Trophoblast cell (in vitro differentiated cells and primary cell): ENCODE measurements around the gene RPRD1B.

ENCODE experiments used
- DNase-seq, 2 donors: peaks; one replicate each; pipeline ENCODE4 v3.0.0-alpha.2; 2016
- H2AFZ ChIP-seq: 2 replicates; pipeline ENCODE4 v1.6.1; 2013; ENCODE audit warnings: low read length, moderate library complexity, mild to moderate bottlenecking; ENCODE audit not compliant: insufficient read depth, poor library complexity
- H2AK5ac ChIP-seq: 2 replicates; pipeline ENCODE4 v1.6.1; 2013; ENCODE audit warnings: mild to moderate bottlenecking, low read length
- H2BK120ac ChIP-seq: 2 replicates; pipeline ENCODE4 v1.6.1; 2013; ENCODE audit warnings: low read length, mild to moderate bottlenecking, moderate library complexity; ENCODE audit not compliant: insufficient read depth, poor library complexity
- H2BK12ac ChIP-seq: 2 replicates; pipeline ENCODE4 v1.6.1; 2013; ENCODE audit warnings: mild to moderate bottlenecking, low read length, moderate library complexity
- H2BK5ac ChIP-seq: 2 replicates; pipeline ENCODE4 v1.6.1; 2013; ENCODE audit warnings: low read length, low read depth, moderate library complexity, mild to moderate bottlenecking; ENCODE audit not compliant: poor library complexity
- H3K14ac ChIP-seq: 2 replicates; pipeline ENCODE4 v1.6.1; 2013; ENCODE audit warnings: mild to moderate bottlenecking, low read length
- H3K18ac ChIP-seq: 2 replicates; pipeline ENCODE4 v1.6.1; 2013; ENCODE audit warnings: mild to moderate bottlenecking, low read length
- H3K23ac ChIP-seq: 2 replicates; pipeline ENCODE4 v1.6.1; 2013; ENCODE audit warnings: low read length
- H3K27ac ChIP-seq: 2 replicates; pipeline ENCODE4 v1.5.1; 2013; ENCODE audit warnings: low read depth, mild to moderate bottlenecking, inconsistent platforms, low read length, moderate library complexity
- H3K27me3 ChIP-seq: 2 replicates; pipeline ENCODE4 v1.6.1; 2013; ENCODE audit warnings: inconsistent platforms, mild to moderate bottlenecking, low read length, moderate library complexity; ENCODE audit not compliant: insufficient read depth
- H3K36me3 ChIP-seq, 2 experiments: 1 replicate in 1 of 2; 2 replicates in 1 of 2; pipeline ENCODE4 v1.6.1; 2013; ENCODE audit warnings: low read length in 2 of 2, mild to moderate bottlenecking in 2 of 2, moderate library complexity in 1 of 2; ENCODE audit not compliant: insufficient read depth in 2 of 2, control insufficient read depth in 1 of 2
- H3K4ac ChIP-seq: 2 replicates; pipeline ENCODE4 v1.6.1; 2013; ENCODE audit warnings: low read depth, mild to moderate bottlenecking, low read length, moderate library complexity
- H3K4me1 ChIP-seq, 2 experiments: 1 replicate in 1 of 2; 2 replicates in 1 of 2; pipeline ENCODE4 v1.6.1; 2013; ENCODE audit warnings: low read length in 2 of 2, mild to moderate bottlenecking in 2 of 2, moderate library complexity in 1 of 2; ENCODE audit not compliant: insufficient read depth in 2 of 2, control insufficient read depth in 1 of 2
- H3K4me2 ChIP-seq: 2 replicates; pipeline ENCODE4 v1.6.1; 2013; ENCODE audit warnings: inconsistent platforms, mild to moderate bottlenecking, low read length, moderate library complexity
- H3K4me3 ChIP-seq: 2 replicates; pipeline ENCODE4 v1.5.1; 2013; ENCODE audit warnings: mild to moderate bottlenecking, low read depth, low read length, inconsistent platforms
- H3K79me1 ChIP-seq: one replicate; pipeline ENCODE4 v1.6.1; 2013; ENCODE audit warnings: low read length
- H3K79me2 ChIP-seq: 2 replicates; pipeline ENCODE4 v1.6.1; 2013; ENCODE audit warnings: low read length, mild to moderate bottlenecking; ENCODE audit not compliant: control insufficient read depth, insufficient read depth, poor library complexity
- H3K9ac ChIP-seq: 2 replicates; pipeline ENCODE4 v1.6.1; 2013; ENCODE audit warnings: mild to moderate bottlenecking, low read length
- H3K9me3 ChIP-seq: 2 replicates; pipeline ENCODE4 v1.6.1; 2013; ENCODE audit warnings: low read depth, mild to moderate bottlenecking, control low read depth, inconsistent platforms, low read length; ENCODE audit not compliant: insufficient read depth
- H4K12ac ChIP-seq: 2 replicates; pipeline ENCODE4 v1.6.1; 2013; ENCODE audit warnings: low read depth, mild to moderate bottlenecking, low read length, moderate library complexity
- H4K8ac ChIP-seq: 2 replicates; pipeline ENCODE4 v1.6.1; 2013; ENCODE audit warnings: low read depth, mild to moderate bottlenecking, low read length, moderate library complexity
- H4K91ac ChIP-seq: one replicate; pipeline ENCODE4 v1.6.1; 2013; ENCODE audit warnings: low read depth, mild to moderate bottlenecking, low read length, moderate library complexity
- WGBS: extraction: QIAGEN DNeasy Blood & Tissue Kit; methylation state at CpG from one replicate; pipeline ENCODE4 v1.1.7; 2013; ENCODE audit warnings: missing lambda C conversion rate; ENCODE audit not compliant: insufficient read length, insufficient coverage; ENCODE audit errors: extremely low coverage; 5-methylcytosine and 5-hydroxymethylcytosine counted together

RPRD1B gene

DNA sequence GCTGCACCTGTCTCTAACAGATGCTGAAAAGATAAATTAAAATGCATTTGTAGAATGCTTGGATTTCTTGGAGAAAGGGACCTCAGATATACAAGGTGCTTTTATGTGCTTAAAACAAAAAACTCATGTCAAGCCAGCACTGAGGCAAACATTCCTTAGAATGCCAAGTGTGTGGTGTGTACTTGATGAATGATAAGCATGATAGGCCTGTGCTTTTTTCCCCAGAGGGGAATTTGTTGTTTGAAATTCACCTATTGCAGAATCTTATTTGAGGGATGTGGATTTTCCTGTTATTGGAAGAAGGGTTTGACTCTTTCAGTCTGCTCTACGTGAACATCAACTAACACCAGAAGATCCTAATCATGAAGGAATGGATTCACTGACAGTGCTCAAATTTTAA lies 29.1 kb upstream of the RPRD1B start:
- DNase-seq = peak; percentile 82 to 99
- Histone ChIP-seq H3K27ac (no peak overlapping the region), H3K4me3 (no peak overlapping the region), H3K36me3 (peaks cover 16 to 27% of the 10 kb centered on the region in 2 experiments), H3K79me1 (no peaks in the 10 kb centered on the region), H3K4me2 (no peak overlapping the region), H3K27me3 (no peaks in the 10 kb centered on the region), H2BK5ac (no peak overlapping the region), H4K8ac (no peak overlapping the region), H3K4ac (no peak overlapping the region), H2AK5ac (no peak overlapping the region), H3K18ac (no peak overlapping the region), H3K23ac (no peak overlapping the region), H3K9me3 (no peaks in the 10 kb centered on the region), H3K79me2 (no peaks in the 10 kb centered on the region), H2BK120ac (no peak overlapping the region), H2AFZ (no peak overlapping the region), H3K14ac (no peak overlapping the region), H4K12ac (no peak overlapping the region), H3K4me1 (no peaks in the 10 kb centered on the region), H2BK12ac (no peak overlapping the region), H3K9ac (no peak overlapping the region), H4K91ac (no peak overlapping the region)
- WGBS = no CpG with 5 or more reads among the region's 1 CpG

DNA sequence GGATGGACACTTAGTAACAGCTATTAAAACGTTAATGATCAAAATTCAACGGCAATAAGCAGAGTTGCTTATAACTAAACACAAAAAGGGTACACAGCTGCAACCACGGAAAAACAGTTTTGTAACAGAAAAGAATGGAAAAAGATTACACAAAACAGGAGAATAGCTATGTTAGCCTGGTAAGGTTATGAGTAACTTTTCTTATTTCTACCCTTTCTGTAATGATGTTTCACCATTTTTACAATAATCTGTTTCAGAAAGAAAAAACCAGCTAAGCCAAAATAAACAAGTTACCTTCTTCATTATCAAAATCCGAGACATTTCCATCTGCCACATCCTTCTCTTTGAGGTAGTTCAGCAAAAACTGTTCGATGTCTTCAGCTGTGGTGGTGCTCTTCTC lies 27.6 kb upstream of the RPRD1B start:
- Histone ChIP-seq H3K79me2 (no peaks in the 10 kb centered on the region), H3K23ac (no peak overlapping the region), H2AK5ac (no peak overlapping the region), H3K4me3 (no peak overlapping the region), H3K9ac (no peak overlapping the region), H2BK12ac (no peak overlapping the region), H2BK5ac (no peak overlapping the region), H4K8ac (no peak overlapping the region), H3K4me1 (no peaks in the 10 kb centered on the region), H4K12ac (no peak overlapping the region), H3K27me3 (no peaks in the 10 kb centered on the region), H2AFZ (no peak overlapping the region), H3K18ac (no peak overlapping the region), H3K79me1 (no peaks in the 10 kb centered on the region), H3K36me3 (peaks cover 9 to 14% of the 10 kb centered on the region in 2 experiments), H3K27ac (no peak overlapping the region), H3K14ac (no peak overlapping the region), H3K9me3 (no peaks in the 10 kb centered on the region), H2BK120ac (no peak overlapping the region), H4K91ac (no peak overlapping the region), H3K4me2 (no peak overlapping the region), H3K4ac (no peak overlapping the region)
- WGBS = no CpG with 5 or more reads among the region's 5 CpGs
- no peak for DNase-seq

DNA sequence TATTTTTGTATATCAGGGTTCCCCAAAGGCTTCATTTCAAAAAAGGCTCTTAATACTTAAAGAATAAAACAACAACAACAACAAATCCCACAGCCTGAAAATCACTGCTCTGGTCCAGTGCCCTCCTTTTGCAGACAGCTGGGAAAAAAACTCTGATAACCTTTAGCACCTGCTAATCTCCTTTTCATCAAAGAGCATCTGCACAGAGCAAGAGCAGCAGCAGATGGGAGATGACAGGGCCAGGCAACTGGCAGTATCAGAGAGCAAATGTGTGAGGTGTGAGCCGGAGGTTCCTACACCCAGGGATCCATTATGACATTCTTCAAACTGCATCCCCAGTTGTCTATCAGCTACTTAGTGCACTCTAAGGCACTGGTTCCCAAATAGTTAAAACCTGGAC lies 26.0 kb upstream of the RPRD1B start:
- Histone ChIP-seq H2BK12ac (no peak overlapping the region), H3K27ac (no peak overlapping the region), H2BK120ac (no peak overlapping the region), H2AFZ (no peak overlapping the region), H3K4me3 (no peak overlapping the region), H3K79me2 (no peaks in the 10 kb centered on the region), H2BK5ac (no peak overlapping the region), H3K79me1 (no peaks in the 10 kb centered on the region), H3K27me3 (no peaks in the 10 kb centered on the region), H2AK5ac (no peak overlapping the region), H3K23ac (no peak overlapping the region), H3K4me2 (no peak overlapping the region), H4K12ac (no peak overlapping the region), H3K4ac (no peak overlapping the region), H3K14ac (no peak overlapping the region), H3K9ac (no peak overlapping the region), H4K8ac (no peak overlapping the region), H3K4me1 (no peaks in the 10 kb centered on the region), H4K91ac (no peak overlapping the region), H3K18ac (no peak overlapping the region), H3K9me3 (no peaks in the 10 kb centered on the region), H3K36me3 (peaks cover 10 to 15% of the 10 kb centered on the region in 2 experiments)
- WGBS = no CpG with 5 or more reads among the region's 1 CpG
- no peak for DNase-seq

DNA sequence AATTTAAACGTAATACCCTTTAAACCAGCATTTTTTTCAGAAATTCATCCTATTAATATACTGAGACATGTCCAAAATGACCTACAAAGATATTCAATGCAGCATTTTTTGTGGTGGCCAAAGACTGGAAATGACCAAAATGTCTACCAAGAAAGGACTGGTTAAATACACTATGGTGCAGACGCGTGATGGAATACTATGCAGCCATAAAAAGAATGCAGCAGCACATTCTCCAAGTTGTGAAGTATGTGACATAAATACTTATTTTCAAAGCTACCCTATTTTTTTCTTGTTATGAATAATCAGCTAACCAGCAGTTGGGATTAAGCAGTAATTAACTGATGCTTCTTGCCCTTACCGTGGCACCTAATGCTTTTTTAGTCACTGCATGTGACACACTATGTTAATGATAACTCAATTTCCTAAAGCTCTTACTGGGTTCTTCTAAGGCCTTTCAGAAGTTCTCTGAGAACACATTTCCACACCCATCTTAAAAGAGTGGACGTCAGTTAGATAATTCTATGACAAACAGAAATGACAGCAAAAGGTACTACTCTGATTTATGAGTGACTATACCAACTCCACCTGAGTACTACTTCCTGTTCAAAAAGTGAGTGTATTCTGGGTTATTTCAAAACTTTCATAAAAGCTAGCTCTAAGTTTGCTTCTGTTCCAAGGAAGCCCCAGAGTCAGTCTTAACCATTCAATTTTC lies 25.2 kb upstream of the RPRD1B start:
- no CpG with 5 or more reads among the region's 5 CpGs for WGBS

More for the DNA sequence above, 25.2 kb upstream of the RPRD1B start:
- DNase-seq = peak in 1 of 2 donors; percentile 45
- Histone ChIP-seq H3K23ac (no peak overlapping the region), H3K27ac (no peak overlapping the region), H3K79me1 (no peaks in the 10 kb centered on the region), H2BK12ac (no peak overlapping the region), H3K14ac (no peak overlapping the region), H3K4me3 (no peak overlapping the region), H3K36me3 (peaks cover 8 to 22% of the 10 kb centered on the region in 2 experiments), H3K4me1 (no peaks in the 10 kb centered on the region), H3K18ac (no peak overlapping the region), H3K9me3 (no peaks in the 10 kb centered on the region), H2BK5ac (no peak overlapping the region), H4K12ac (no peak overlapping the region), H4K91ac (no peak overlapping the region), H3K9ac (no peak overlapping the region), H2BK120ac (no peak overlapping the region), H2AFZ (no peak overlapping the region), H3K27me3 (no peaks in the 10 kb centered on the region), H3K4me2 (no peak overlapping the region), H4K8ac (no peak overlapping the region), H2AK5ac (no peak overlapping the region), H3K79me2 (no peaks in the 10 kb centered on the region), H3K4ac (no peak overlapping the region)
